ENCODE measurements around the gene LETM1.
A peak's percentile ranks its signal among the peaks of the same experiment; 100 is the strongest.

Gene LETM1

DNA sequence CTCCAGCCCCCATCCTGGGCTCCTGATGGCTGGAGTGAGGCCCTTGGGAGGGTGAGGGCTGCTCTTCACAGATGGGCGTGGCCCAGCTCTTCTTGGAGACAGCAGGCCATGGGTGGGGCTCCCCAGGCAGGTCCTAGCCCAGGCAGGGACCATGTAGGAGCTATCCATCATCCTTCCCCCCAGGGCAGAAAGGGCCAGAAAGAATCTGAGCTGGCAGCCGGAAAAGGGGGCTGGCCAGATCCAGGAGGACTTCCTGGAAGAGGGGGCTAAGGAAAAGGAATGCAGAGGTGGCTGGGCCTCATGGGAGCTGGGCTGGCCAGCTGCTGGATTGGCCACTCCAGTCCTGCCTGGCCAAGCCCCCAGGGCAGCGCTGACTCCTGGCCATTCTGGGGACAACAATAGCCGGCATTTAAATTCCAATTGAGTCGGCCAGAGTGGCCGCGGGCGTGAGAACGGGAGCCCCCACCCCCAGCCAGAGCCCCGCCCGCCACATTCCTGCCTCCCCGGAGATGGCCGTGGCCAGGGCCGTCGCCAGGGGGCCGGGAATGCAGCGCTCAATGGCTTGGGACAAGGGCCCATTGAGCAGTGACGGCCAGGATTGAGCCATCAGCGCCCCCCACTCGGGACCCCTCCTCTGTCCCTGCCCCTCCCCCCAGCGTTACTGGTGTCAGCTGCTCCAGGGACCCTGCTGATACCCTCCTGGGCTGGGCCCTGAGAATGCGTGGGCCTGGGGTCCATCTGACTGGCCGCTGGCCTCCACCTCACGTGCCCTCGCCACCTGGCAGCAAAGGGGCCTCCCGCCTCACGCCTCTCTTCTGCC, 77.9 kb downstream of the LETM1 start:
- peak; percentile 10 for DNase-seq (ENCODE audit: low read depth)

DNA sequence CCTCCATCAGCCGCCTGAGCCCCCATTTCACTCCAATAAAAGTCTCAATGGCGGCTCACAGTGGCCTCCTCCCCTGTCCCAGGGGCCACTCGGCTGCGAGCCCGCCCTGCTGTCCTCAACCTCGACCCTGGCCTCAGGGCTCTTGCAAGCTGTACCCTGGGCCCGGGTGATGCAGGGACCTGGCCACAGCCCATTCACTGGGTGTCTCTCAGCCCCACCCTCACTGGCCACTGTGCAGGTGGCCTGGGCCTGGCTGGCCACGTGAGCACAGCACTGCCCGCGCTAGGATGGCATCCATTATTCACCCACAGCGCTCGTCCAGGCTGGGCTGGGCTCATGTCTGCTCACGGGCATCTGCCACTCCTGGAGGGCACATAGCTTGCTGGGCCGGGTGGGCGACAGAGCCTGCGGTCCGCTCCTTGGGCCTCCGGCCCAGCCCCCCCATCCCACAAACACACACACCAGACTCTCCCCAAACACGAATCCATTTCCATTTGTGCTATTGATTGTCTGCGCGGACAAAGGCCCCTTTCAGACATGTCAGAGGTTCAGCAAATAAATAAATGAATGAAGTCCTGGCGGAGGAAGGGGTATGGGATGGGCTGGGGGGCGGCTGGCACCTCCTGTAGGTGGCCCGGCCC, 79.3 kb downstream of the LETM1 start:
- DNase-seq (ENCODE audit: low read depth): no peak

DNA sequence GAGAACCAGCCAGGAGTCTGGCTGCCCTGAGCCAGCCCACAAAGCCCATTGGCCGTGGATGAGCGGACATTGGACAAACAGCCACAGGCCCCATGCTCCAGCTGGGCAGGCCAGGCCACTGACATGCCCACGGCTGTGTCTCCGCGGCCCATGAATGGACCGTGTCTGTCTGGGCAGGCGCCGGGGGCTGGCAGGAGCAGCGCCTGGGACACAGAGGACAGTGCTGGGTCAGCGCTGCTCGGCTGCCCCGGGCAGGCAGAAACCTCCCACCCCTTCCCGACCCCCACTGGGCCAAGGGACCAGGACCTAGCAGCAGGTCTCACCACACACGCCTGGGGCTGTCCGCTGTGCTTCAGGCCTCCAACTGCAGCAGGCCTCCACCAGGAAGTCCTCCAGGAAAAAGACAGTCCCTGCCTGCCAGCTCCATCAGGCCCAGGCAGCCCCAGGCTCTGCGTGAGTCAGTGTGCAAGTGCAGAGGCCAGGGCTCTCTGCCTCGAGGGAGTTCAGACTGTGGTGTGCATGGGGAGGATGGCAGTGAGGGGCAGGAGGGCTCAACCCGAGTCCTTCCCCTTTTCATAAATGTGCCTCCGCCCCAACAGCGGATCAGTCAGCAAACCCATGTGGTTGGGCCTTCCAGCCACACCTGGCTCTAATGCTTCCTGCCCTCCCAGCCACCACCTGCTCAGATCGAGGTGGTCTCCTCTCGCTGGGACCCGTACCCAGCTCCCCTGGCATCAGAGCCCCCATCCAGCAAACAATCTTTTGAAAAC, 80.0 kb downstream of the LETM1 start:
- no peak for DNase-seq (ENCODE audit: low read depth)

DNA sequence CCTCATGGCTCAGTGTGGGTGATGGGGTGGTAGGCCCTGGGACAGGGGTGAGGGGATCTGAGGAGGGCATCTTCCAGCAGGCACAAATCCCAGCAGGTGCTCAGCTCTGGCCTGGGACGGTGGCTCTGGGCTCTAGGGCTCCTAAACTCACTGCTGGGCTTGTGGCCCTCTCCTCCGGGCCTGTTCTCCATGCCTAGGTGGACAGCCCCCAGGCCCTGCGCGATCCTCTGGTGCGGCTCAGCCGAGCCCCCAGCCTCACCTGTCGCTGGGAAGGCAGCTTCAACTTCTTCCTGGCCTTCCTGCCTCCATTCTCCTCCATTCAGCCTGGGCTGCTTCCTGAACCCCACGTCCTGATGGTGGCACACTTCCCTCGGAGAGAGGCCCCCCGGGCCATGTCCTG, 82.2 kb downstream of the LETM1 start:
- no peak for DNase-seq (ENCODE audit: low read depth)

DNA sequence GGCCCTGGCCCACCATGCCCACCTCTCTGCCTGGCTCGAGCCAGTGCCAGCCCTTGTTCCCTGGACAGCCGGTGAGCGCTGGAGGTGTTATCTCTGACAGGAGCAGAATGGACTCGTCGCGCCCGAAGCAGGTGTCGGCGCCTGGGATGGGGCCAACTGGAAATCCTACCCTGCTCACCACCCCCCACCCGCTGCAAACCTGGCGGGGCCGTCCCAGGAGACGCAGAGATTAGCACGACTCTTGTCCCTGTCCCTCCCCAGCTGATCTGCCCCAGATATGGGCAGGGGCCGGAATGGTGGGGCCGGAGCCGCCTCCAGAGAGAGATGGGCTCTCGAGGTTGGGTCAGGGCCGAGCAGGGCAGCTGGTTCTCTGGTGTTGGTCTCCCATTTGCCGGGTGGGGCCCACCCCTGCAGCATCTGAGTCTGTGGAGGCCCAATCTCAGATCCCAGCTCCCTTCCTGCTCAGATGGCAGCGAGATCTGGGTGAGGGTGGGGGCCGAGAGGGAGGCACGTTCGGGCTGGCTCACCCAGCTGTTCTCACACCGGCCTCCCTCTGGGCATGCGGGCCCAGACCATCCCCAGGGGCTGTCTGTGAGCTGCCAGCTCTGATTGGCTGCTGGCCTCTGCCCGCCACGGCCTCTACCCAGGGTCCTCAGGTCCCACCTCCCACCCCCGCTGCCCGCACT, 83.0 kb downstream of the LETM1 start:
- no peak for DNase-seq (ENCODE audit: low read depth)

DNA sequence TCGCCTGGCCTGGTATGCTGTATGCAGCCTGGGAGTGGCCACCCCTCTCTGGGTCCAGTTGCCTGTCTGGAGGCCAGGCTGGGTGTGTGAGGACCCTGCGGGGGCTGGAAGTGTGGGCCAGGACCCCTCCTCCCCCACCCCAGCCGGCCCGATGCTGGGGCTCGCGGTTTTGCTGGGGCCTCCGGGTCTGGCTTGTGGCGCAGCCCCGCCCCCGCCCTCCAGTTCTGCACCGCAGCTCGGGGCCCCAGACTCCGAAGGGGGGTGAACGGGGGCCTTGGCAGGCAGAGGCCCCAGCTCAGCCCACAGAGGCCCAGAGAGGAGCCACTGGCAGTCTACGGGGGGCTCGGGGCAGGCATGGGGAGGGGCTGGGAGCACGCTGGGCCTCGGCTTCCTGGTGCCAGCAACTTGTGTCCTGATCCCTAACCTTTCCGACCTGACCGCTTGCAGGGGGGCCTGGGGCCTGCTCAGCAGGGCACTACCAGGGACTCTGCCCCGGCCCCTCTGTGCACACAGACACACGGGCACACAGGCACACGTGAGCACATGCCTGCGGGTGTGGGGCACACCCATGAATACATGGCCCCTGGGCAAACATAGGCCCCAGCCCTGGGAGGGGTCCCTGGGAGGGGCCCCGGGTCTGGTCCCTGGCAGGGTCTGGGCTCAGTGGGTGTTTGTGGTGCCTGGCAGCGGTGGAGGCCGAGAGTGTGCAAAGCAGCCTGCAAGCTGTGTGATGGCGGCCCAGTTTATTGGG, 84.2 kb downstream of the LETM1 start:
- DNase-seq (ENCODE audit: low read depth): no peak

DNA sequence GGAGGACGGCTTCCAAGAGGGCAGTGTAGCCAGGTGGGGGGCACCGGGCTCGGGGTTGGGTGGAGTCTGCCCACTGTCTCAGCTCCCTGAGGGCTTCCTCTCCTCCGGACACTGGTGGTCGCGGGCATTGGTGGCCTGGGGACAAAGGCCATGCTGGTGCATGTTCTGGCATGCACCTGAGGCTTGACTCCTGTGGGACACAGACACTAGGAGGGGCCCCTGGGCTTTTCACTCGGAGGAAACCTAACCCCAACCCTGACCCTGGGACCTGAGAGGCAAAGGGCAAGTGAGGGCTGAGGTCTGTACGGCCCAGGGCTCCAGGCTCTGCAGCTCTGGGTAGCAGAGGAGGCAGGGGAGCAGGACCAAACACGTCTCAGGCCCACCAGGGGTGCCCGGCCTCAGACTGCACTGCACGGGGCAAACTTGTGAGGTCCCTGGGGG, 85.1 kb downstream of the LETM1 start:
- no peak for DNase-seq (ENCODE audit: low read depth)

DNA sequence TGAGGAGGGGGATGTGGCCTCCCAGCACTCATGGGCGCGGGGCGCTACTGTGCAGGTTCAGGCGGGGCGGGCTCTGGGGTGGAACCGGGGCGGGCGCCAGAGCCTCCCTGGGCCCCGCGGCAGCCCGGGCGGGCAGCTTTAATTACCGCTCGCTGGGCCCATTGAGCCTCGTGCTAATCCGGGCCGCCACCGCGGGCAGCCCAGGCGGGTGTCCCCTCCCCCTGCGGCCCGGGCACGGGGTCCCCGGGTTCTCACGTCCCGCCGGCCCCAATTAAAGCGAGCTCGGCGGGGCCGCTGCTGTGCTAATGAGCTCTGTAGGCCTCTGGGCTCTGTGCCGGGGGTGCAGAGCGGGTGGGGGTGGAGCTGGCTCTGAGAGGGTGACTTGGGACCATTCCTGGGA, 85.7 kb downstream of the LETM1 start:
- no peak for DNase-seq (ENCODE audit: low read depth)

DNA sequence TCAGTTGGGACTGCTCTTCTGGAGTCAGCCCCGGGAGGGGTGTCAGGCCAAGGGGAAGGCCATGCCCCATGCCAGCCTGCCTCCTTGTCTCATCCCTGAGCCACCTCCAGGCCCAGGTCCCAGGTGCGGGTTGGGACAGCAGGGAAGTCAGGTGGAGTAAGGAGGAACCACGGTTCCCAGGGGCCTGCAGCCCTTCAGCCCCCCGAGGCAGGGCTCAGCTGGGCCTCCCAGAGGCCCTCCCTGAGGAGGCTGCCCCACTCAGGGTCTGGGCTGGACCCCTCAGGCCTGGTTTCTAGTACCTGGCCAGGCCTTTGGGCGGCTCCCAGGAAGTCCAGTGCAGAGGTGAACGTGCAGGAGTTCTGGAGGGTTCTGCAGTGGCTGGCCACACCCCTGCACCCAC, 86.3 kb downstream of the LETM1 start:
- DNase-seq (ENCODE audit: low read depth): no peak

DNA sequence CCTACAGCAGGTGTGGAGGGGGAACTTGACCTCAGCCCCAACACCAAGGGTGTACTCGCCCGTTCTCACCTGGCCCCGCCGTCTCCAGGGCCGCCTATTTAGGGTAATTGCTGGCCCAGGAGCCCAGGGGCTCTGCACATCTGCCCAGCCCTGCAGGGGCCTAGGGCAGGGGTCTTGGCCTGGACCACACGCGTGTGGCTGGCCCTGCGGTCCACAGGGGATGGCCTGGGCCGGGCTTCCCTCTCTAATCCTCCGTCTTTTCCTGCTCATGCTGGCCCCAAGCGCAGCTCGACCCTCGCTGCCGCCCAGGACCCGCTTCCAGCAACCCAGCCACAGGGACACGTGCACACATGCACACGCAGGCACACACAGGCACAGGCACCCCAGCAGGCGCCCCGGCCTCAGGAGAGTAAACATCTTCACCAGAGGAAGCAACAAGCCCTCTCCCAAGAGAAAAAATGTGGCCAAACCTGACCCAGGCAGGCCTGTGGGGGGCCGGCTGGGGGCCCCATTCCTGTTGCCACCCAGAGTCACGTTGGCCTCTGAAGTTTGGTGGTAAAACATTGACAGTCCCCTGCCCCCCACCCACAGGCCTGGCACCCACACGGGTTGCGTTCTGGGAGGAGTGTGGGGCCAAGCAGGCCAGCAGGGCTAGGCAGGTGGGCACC, 87.5 kb downstream of the LETM1 start:
- no peak for DNase-seq (ENCODE audit: low read depth)

DNA sequence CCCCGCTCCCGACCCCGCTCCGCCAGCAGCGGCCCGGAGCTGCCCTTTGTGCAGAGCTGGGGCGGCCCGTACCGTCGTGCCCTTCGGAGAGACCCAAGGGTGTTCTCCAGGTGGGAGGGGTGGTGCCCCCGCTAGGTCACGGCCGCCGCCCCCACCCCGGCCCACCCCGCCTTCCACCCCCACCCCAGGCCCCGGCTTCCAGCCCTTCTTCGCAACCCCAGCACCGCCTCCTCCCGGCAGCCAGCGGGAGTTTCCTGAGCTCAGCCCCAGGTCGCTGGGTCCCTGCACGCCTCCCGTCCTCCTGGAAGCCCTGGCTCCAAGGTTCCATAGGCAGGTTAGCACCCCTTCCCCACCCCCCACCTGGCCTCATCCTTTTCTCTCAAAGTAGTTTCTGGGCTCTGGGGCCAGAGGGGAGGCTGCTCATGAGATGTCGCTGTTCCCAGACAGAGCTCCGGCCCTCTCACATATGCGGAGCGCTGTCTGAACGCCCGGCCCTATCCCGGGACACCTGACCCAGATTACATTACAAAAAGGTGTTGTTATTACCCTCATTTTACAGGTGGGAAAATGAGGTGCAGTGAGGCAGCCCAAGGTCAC, 88.1 kb downstream of the LETM1 start:
- DNase-seq (ENCODE audit: low read depth): no peak

DNA sequence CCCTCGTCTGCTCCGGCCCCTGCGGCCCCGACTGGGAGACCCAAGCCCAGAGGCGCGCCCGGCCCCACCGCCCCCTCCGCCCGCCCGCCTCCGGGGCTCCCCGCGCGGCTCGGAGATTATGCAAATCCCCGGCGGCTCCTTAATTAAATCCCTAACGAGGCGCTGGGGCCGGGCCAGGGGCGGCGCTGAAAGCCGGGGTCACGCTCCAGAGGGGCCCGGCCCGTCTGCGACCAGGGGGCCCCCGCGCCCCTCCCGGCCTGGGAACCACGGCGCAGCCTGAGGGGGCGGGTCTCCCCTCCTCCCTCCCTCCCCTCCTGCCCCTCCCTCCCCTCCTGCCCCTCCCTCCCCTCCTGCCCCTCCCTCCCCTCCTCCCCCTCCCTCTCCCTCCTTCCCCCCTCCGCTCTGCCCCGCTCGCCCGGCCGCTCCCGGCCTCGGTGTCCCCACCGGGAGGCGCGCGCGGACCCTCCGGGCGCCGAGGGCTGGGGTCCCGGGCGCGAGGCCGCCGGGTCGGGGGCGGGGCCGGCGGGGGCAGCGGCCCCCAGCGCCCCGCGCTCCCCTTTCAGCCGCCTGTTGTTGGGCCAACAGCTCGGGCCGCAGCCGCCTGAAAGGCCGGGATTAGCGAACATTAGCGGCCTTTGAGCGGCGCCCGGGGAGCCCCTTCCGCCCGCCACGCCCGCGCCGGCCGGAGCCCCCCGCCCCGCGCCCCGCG, 88.7 kb downstream of the LETM1 start:
- DNase-seq (ENCODE audit: low read depth): no peak

DNA sequence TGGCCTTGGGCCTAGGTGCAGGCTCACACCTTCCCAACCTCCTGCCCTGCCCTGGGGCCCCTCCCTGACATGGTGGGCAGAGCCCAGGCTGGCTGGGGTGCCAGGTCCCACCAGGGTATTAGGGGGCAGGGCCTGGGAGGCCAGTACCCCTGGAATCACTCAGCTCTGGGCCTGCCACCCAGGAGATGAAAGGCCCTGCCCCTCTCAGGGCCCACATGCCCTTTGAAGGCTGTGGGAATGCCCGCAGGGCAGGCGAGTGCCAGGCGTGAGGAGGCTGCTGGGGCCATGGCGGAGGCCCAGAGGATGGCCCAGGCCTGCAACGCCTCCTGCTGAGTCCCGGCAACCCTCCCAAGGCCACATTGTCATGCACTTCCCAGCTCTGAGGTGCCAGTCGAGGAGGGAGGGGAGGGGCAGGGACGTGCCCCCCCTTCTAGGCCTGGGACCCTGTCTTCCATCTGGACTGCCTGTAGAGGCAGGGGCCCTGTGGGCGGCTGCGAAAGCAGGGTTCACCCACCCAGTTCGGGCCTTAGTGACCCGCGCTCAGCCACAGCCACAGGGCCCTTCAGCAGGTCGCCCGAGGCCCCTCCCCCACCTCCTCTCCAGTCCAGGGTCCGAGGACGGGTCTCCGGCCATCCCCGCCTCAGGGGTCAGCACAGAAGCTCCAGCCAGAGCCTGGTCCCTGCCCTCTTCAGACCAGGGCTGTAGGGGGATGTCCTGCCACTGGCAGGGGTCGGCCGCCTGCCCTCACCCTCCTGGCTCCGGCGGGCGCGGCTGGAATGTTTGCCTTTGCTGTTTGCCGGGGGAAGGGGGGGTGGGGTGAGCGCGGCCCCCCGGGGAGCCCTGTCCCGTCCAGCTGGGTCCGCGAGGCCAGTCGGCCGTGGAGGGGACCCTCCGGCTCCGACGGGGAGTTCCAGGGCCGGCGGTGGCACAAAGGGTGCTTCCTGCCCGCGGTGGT, 89.6 kb downstream of the LETM1 start:
- no peak for DNase-seq (ENCODE audit: low read depth)

DNA sequence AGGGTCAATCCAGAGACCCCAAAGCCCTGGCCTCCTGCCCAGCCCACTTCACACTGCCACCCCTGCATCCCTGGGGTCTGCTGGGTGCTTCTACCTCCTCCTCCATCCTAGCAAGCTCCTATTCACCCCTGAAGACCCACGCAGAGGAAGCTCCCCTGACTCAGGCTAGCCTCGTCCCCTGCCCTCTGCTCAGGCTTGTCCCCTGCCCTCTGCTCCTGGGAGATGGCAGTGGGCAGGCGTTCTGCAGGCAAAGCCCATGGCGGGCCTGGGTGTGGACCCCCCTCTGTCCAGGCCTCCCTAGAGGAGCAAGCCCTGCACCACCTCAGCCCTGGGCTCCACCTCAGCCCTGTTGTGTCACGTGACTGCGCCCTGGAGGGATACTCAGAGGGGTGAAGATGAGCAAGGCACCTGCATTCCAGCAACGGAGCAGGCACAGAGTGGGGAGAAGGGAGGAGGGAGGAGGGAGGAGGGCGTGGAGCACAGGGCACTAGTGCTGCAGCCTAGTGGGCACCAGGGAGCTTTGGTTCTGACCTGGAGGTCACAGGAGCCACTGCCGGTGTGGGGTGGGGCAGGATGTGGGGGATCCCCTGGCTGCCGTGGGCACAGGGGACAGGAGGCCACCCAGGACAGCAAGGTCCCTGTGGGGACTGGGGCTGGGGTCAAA, 90.4 kb downstream of the LETM1 start:
- no peak for DNase-seq (ENCODE audit: low read depth)

DNA sequence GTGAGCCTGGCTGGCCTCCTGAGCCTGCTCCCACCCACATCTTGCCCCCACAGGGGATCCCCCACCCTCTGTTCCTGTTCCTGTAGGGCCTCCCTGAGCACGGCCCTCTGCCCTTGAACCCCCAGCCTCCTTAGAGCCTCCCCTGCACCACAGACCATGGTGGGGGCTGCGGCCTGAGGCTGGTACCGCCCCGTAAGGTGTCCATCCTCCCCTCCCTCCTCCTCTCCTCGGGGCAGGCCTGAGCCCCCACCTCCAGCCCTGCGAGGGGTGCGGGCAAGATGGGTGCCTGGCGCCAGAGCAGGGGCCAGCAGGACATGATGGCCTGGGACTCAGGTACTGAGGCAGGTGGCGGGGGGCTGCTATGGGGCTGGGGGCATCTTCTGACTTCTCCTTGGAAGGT, 91.3 kb downstream of the LETM1 start:
- no peak for DNase-seq (ENCODE audit: low read depth)

DNA sequence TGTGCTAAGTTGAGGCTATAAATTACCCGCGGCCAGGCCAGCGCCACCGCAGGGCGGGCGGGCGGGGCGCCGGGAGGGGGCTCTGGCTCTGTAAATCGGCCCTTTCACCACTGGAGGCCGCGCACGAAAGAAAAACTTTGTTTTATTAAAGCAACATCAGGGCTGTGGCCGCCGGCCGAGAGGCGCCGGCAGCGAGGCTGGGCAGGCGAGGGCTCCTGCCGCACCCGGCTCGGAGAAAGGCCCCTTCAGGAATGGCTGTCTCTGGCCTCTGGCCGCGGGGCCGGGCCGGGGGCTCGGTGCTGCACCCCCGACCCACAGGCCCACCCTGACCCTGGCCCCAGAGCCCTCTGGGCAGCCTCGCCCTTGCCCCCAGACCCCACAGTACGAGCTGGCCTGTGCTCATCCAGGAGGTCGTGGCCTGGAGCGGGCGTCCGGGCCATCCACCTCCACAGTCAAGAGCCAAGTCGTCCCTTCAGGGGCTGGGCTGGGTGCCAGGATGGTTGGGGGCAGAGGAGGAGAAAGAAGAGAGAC, 92.3 kb downstream of the LETM1 start:
- no peak for DNase-seq (ENCODE audit: low read depth)

DNA sequence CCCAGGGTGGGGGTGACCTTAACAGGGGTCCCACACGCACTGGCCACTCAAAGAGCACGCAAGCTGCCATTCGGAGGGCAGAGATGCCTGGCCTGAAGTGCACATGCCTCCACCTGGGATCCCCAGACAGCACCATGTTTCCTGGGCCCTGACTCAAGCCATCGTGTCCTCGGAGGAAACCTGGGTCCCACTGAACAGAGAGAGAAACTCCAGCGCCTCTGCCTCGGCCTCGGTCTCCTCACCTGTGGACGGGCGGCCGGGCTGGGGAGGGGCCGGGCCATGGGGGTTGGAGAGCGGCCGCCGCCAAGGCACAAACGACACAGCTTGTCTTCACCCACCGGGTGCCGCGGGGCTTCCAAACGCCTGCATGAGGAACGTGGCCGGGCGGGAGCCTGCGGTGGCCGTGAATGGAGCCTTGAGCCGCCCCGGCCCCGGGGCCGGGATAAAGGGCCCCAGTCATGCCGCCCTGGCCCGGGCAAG, 92.8 kb downstream of the LETM1 start:
- no peak for DNase-seq (ENCODE audit: low read depth)
